Body of pancreas (tissue), 4 donors: ENCODE measurements around the gene ABCC11. TPM values are rescaled to one million over a fixed set of nuclear protein-coding genes. Genes with fewer than 3 reads are reported as not detected.
A peak's percentile ranks its signal among the peaks of the same experiment; 100 is the strongest.

Experiments
- ATAC-seq: fragments of 150-250 bp; one replicate; pipeline ENCODE4 v1.9.1; 2016
- DNase-seq, 4 donors: peaks; one replicate each; pipeline ENCODE4 v3.0.0-alpha.2; 2019
- H3K27ac ChIP-seq, 4 donors: fragments of 200-600 bp; sonication (generic); 1 replicate in 3 of 4; 2 replicates in 1 of 4; pipeline versions ENCODE4 v1.5.1 to v1.6.1; 2016 to 2019; ENCODE audit warnings: mild to moderate bottlenecking in 1 of 4, mixed read lengths in 1 of 4, moderate library complexity in 1 of 4
- H3K27me3 ChIP-seq, 2 donors: fragments of 200-600 bp; sonication (generic); one replicate each; pipeline ENCODE4 v1.6.0; 2016; ENCODE audit warnings: mild to moderate bottlenecking in 1 of 2
- H3K36me3 ChIP-seq, 2 donors: fragments of 200-600 bp; sonication (generic); replicated peaks in 1 of 2; 2 replicates each; pipeline ENCODE4 v1.5.1; 2016; ENCODE audit warnings: low read depth in 2 of 2; ENCODE audit not compliant: insufficient read depth in 1 of 2
- H3K4me1 ChIP-seq: fragments of 200-600 bp; sonication (generic); one replicate; pipeline ENCODE4 v1.6.0; 2016
- H3K4me3 ChIP-seq, 2 donors: fragments of 200-600 bp; sonication (generic); 1 replicate in 1 of 2; 2 replicates in 1 of 2; pipeline ENCODE4 v1.5.1; 2016 to 2019
- H3K9me3 ChIP-seq, 3 donors: fragments of 200-600 bp; sonication (generic); 1 replicate in 2 of 3; 2 replicates in 1 of 3; pipeline ENCODE4 v1.5.1; 2016
- CTCF ChIP-seq, 7 experiments: fragments of 450-650 bp in 4 of 7; fragments of 200-600 bp in 3 of 7; sonication (generic) in 3 of 7; IDR thresholded peaks; one replicate each; pipeline ENCODE4 v1.5.1; 2016 to 2019; ENCODE audit warnings: antibody characterized with exemption in 7 of 7
- POLR2A ChIP-seq, 3 donors: fragments of 450-650 bp; IDR thresholded peaks; one replicate each; pipeline ENCODE4 v1.6.1; 2016; ENCODE audit warnings: antibody characterized with exemption in 3 of 3, mild to moderate bottlenecking in 2 of 3
- WGBS, 2 donors: methylation state at CpG; one replicate each; pipeline ENCODE4 v1.1.5; 2017; 5-methylcytosine and 5-hydroxymethylcytosine counted together
- intact Hi-C: fragments of 100-400 bp; cut with DNase I; formaldehyde crosslinking; loops from one replicate; pipeline ENCODE4 v1.15.1; 2023
- total RNA-seq, 2 donors: library from RNA; depleted of rRNA; stranded (reverse); fragments of >200 nt; gene quantifications; one replicate each; pipeline ENCODE4 v1.1.0, GENCODE V29; 2016

Gene ABCC11
- total RNA-seq, 2 donors from 2014 or later, result 0.52 TPM; not detected in 1

GRCh38 chr16:48217708-48218107 lies 29.6 kb downstream of the ABCC11 start:
- Histone ChIP-seq H3K27me3 (no peaks in the 10 kb centered on the region), H3K9me3 (no peaks in the 10 kb centered on the region), H3K27ac (no peak overlapping the region), H3K4me1 (no peaks in the 10 kb centered on the region), H3K36me3 (no peaks in the 10 kb centered on the region), H3K4me3 (no peak overlapping the region)
- 73 to 81% methylated on average over 2 of the region's 2 CpGs for WGBS, 2 donors
- ATAC-seq, result no peak
- TF ChIP-seq CTCF (IDR thresholded peaks at IDR 0.05), result no peak
- TF ChIP-seq POLR2A (IDR thresholded peaks at IDR 0.05), result no peak
- intact Hi-C loops, result no loop called here
- no peak for DNase-seq

- DNase-seq (no peak), ATAC-seq (no peak)
- Histone ChIP-seq H3K9me3 (no peaks in the 10 kb centered on the region), H3K27ac (no peak overlapping the region), H3K27me3 (no peaks in the 10 kb centered on the region), H3K4me1 (peaks cover 4% of the 10 kb centered on the region), H3K4me3 (no peak overlapping the region), H3K36me3 (no peaks in the 10 kb centered on the region)
- TF ChIP-seq CTCF (IDR thresholded peaks at IDR 0.05) (no peak), POLR2A (IDR thresholded peaks at IDR 0.05) (no peak)
- intact Hi-C loops, result no loop called here
- WGBS, 2 donors, result 62 to 81% methylated on average over 6 of the region's 6 CpGs
Observed at GRCh38 chr16:48215738-48216137, 31.6 kb downstream of the ABCC11 start.

GRCh38 chr16:48212033-48212432 lies 35.3 kb downstream of the ABCC11 start:
- 82 to 83% methylated on average over 3 of the region's 3 CpGs for WGBS, 2 donors
- ATAC-seq (no peak), DNase-seq (no peak)
- TF ChIP-seq POLR2A (IDR thresholded peaks at IDR 0.05) (no peak), CTCF (IDR thresholded peaks at IDR 0.05) (no peak)
- no peaks in the 10 kb centered on the region for H3K27me3 ChIP-seq
- intact Hi-C loops, result no loop called here
- no peak overlapping the region for H3K27ac ChIP-seq
- no peak overlapping the region for H3K4me3 ChIP-seq
- H3K9me3 ChIP-seq, result no peaks in the 10 kb centered on the region
- no peaks in the 10 kb centered on the region for H3K36me3 ChIP-seq
- peaks cover 7% of the 10 kb centered on the region for H3K4me1 ChIP-seq

- peak overlapping the region in 1 of 4 donors; percentile 27 for H3K27ac ChIP-seq
- TF ChIP-seq CTCF (IDR thresholded peaks at IDR 0.05) (no peak), POLR2A (IDR thresholded peaks at IDR 0.05) (no peak)
- H3K4me3 ChIP-seq, result no peak overlapping the region
- peaks cover 8% of the 10 kb centered on the region for H3K4me1 ChIP-seq
- H3K36me3 ChIP-seq, result no peaks in the 10 kb centered on the region
- intact Hi-C loops, result no loop called here
- ATAC-seq (peak; percentile 83), DNase-seq (peak; percentile 67 to 85 (median 72))
- H3K27me3 ChIP-seq, result no peaks in the 10 kb centered on the region
- no peaks in the 10 kb centered on the region for H3K9me3 ChIP-seq
- WGBS, 2 donors, result 53 to 57% methylated on average over 4 to 6 of the region's 6 CpGs
Observed at GRCh38 chr16:48210747-48211146, 36.6 kb downstream of the ABCC11 start.

GRCh38 chr16:48206594-48207242 lies 40.6 kb downstream of the ABCC11 start:
- Histone ChIP-seq H3K9me3 (no peaks in the 10 kb centered on the region), H3K27me3 (no peaks in the 10 kb centered on the region), H3K4me1 (peaks cover 34% of the 10 kb centered on the region), H3K36me3 (no peaks in the 10 kb centered on the region), H3K27ac (no peak overlapping the region), H3K4me3 (no peak overlapping the region)
- DNase-seq, result no peak
- WGBS, 2 donors, result 81 to 84% methylated on average over 8 of the region's 8 CpGs
- intact Hi-C loops, result no loop called here
- no peak for TF ChIP-seq POLR2A (IDR thresholded peaks at IDR 0.05)
- no peak for TF ChIP-seq CTCF (IDR thresholded peaks at IDR 0.05)
- no peak for ATAC-seq
